HCT116 (cell line): ENCODE measurements around the gene BAX. TPM values are rescaled to one million over a fixed set of nuclear protein-coding genes. Genes with fewer than 3 reads are reported as not detected.

ENCODE experiments used
- ATAC-seq: fragments of 200-7000 bp; cut with Tn5 transposase; 2 replicates; pipeline ENCODE4 v1.9.1; 2020; ENCODE audit warnings: mild to moderate bottlenecking, moderate library complexity
- BruUV-seq: library from RNA; stranded (reverse); fragments of 400-500 nt; replicated peaks from 2 replicates; lab custom pipeline; 2021; lab: Mats Ljungman, UMichigan
- CTCF ChIA-PET: fragments of 300-600 bp; sonication (Branson Sonifier 250); formaldehyde crosslinking; loops from one replicate; lab custom pipeline; 2021; ENCODE audit warnings: antibody characterized with exemption; lab: Charles Lee
- POLR2A ChIA-PET: fragments of 300-600, 350-600 bp; sonication (Branson Sonifier 250); formaldehyde crosslinking; loops from one replicate; lab custom pipeline; 2021; ENCODE audit warnings: antibody characterized with exemption; lab: Charles Lee
- RAD21 ChIA-PET, 2 experiments: fragments of 300-600 bp; sonication (Branson Sonifier 250); formaldehyde crosslinking; loops; one replicate each; lab custom pipeline; 2023; ENCODE audit warnings: low total read pairs in 2 of 2; ENCODE audit not compliant: uncharacterized antibody in 2 of 2, unreplicated experiment in 2 of 2, low non-redundant PET in 1 of 2; lab: Charles Lee
- DNase-seq: peaks from one replicate; pipeline ENCODE4 v3.0.0-alpha.2; 2010; ENCODE audit warnings: low read depth, low spot score
- H2AFZ ChIP-seq: fragments of 200-600 bp; shearing (Covaris generic), sonication (generic); 2 replicates; pipeline ENCODE4 v1.6.1; 2017; ENCODE audit warnings: low read depth, mixed run types, mixed read lengths, antibody characterized with exemption, low read length; ENCODE audit not compliant: poor library complexity, severe bottlenecking
- H3K27ac ChIP-seq: 2 replicates; pipeline ENCODE4 v1.5.1; 2012; ENCODE audit warnings: low read depth, low read length
- H3K27me3 ChIP-seq: fragments of 200-600 bp; sonication (generic); 2 replicates; pipeline ENCODE4 v1.6.1; 2016; ENCODE audit warnings: mixed run types, low read length, mixed read lengths; ENCODE audit not compliant: insufficient read depth
- H3K36me3 ChIP-seq, 2 experiments: fragments of 200-500 bp in 1 of 2; fragments of 200-600 bp in 1 of 2; sonication (Bioruptor generic) in 1 of 2; sonication (generic) in 1 of 2; 2 replicates each; pipeline versions ENCODE4 v1.5.1 to v1.6.1; 2014 to 2016; ENCODE audit warnings: low read length in 2 of 2, inconsistent platforms in 1 of 2, mixed read lengths in 1 of 2, mixed run types in 1 of 2; ENCODE audit not compliant: insufficient read depth in 2 of 2, control insufficient read depth in 1 of 2
- H3K4me1 ChIP-seq, 2 experiments: fragments of 200-600 bp in 1 of 2; sonication (generic) in 1 of 2; 2 replicates each; pipeline versions ENCODE4 v1.5.1 to v1.6.1; 2012 to 2017; ENCODE audit warnings: low read length in 2 of 2, inconsistent platforms in 1 of 2, mild to moderate bottlenecking in 1 of 2, mixed read lengths in 1 of 2, mixed run types in 1 of 2, moderate library complexity in 1 of 2; ENCODE audit not compliant: insufficient read depth in 2 of 2, control insufficient read depth in 1 of 2
- H3K4me2 ChIP-seq: fragments of 200-600 bp; sonication (generic); 2 replicates; pipeline ENCODE4 v1.6.1; 2017; ENCODE audit warnings: mixed run types, low read length, mixed read lengths
- H3K4me3 ChIP-seq, 2 experiments: fragments of 200-600 bp in 1 of 2; sonication (generic) in 1 of 2; replicated peaks in 1 of 2; 2 replicates each; pipeline ENCODE4 v1.5.1; 2011 to 2016; ENCODE audit warnings: low read length in 2 of 2, control low read depth in 1 of 2, low read depth in 1 of 2, mild to moderate bottlenecking in 1 of 2, mixed read lengths in 1 of 2, mixed run types in 1 of 2
- H3K79me2 ChIP-seq: fragments of 200-600 bp; sonication (generic); 2 replicates; pipeline ENCODE4 v1.6.1; 2017; ENCODE audit warnings: mild to moderate bottlenecking, mixed run types, low read length, moderate library complexity, mixed read lengths; ENCODE audit not compliant: insufficient read depth
- H3K9ac ChIP-seq: fragments of 200-600 bp; sonication (generic); 2 replicates; pipeline ENCODE4 v1.6.1; 2016; ENCODE audit warnings: low read length, mixed read lengths
- H3K9me2 ChIP-seq: fragments of 200-600 bp; sonication (generic), shearing (Covaris generic); 2 replicates; pipeline ENCODE4 v1.6.1; 2017; ENCODE audit warnings: mixed run types, mild to moderate bottlenecking, moderate library complexity; ENCODE audit not compliant: insufficient read depth
- H3K9me3 ChIP-seq, 2 experiments: fragments of 200-500 bp in 1 of 2; fragments of 200-600 bp in 1 of 2; sonication (Bioruptor generic) in 1 of 2; sonication (generic) in 1 of 2; 2 replicates each; pipeline ENCODE4 v1.6.1; 2014 to 2017; ENCODE audit warnings: low read length in 2 of 2, mixed read lengths in 2 of 2, inconsistent platforms in 1 of 2, low read depth in 1 of 2, mild to moderate bottlenecking in 1 of 2, mixed run types in 1 of 2, moderate library complexity in 1 of 2; ENCODE audit not compliant: control insufficient read depth in 1 of 2, insufficient read depth in 1 of 2
- H4K20me1 ChIP-seq: fragments of 200-600 bp; sonication (generic), shearing (Covaris generic); 2 replicates; pipeline ENCODE4 v1.6.1; 2017; ENCODE audit warnings: mixed run types, mild to moderate bottlenecking, moderate library complexity; ENCODE audit not compliant: insufficient read depth
- CBX3 ChIP-seq: IDR thresholded peaks from 2 replicates; pipeline ENCODE4 v1.6.1; 2012; ENCODE audit warnings: low read depth
- CEBPB ChIP-seq: IDR thresholded peaks from 2 replicates; pipeline ENCODE4 v1.6.1; 2012; ENCODE audit warnings: low read depth
- CTCF ChIP-seq, 3 experiments: fragments of 200-600 bp in 1 of 3; sonication (generic) in 1 of 3; IDR thresholded peaks in 2 of 3; conservative IDR thresholded peaks in 1 of 3; 2 replicates each; pipeline ENCODE4 v1.5.1; 2012 to 2017; ENCODE audit warnings: low read depth in 2 of 3, low read length in 2 of 3, antibody characterized with exemption in 1 of 3, borderline replicate concordance in 1 of 3, control low read depth in 1 of 3, mild to moderate bottlenecking in 1 of 3, mixed read lengths in 1 of 3, mixed run types in 1 of 3, moderate library complexity in 1 of 3; ENCODE audit not compliant: insufficient read depth in 1 of 3
- EGR1 ChIP-seq: IDR thresholded peaks from 2 replicates; pipeline ENCODE4 v1.6.1; 2012; ENCODE audit warnings: low read depth
- ELF1 ChIP-seq: IDR thresholded peaks from 2 replicates; pipeline ENCODE4 v1.6.1; 2012; ENCODE audit warnings: low read depth, borderline replicate concordance
- JUND ChIP-seq: IDR thresholded peaks from 2 replicates; pipeline ENCODE4 v1.6.1; 2012
- POLR2AphosphoS5 ChIP-seq: IDR thresholded peaks from 2 replicates; pipeline ENCODE4 v1.6.1; 2011; ENCODE audit warnings: mild to moderate bottlenecking, low read depth, low read length, moderate library complexity
- REST ChIP-seq: IDR thresholded peaks from 2 replicates; pipeline ENCODE4 v1.6.1; 2012; ENCODE audit warnings: low read depth
- SP1 ChIP-seq: IDR thresholded peaks from 2 replicates; pipeline ENCODE4 v1.6.1; 2012; ENCODE audit warnings: low read depth
- SRF ChIP-seq: IDR thresholded peaks from 2 replicates; pipeline ENCODE4 v1.6.1; 2012; ENCODE audit warnings: low read depth
- TCF7L2 ChIP-seq: IDR thresholded peaks from 2 replicates; pipeline ENCODE4 v1.7.0; 2011; ENCODE audit warnings: borderline replicate concordance, inconsistent platforms; ENCODE audit not compliant: insufficient read depth, insufficient read length; ENCODE audit errors: extremely low read depth
- ZBTB33 ChIP-seq: IDR thresholded peaks from 2 replicates; pipeline ENCODE4 v1.6.1; 2011; ENCODE audit warnings: mild to moderate bottlenecking, low read length, moderate library complexity; ENCODE audit not compliant: insufficient replicate concordance; ENCODE audit errors: extremely low read depth
- ZNF274 ChIP-seq: fragments of 200-500 bp; sonication (Bioruptor generic); IDR thresholded peaks from 2 replicates; pipeline ENCODE4 v1.6.1; 2014; ENCODE audit warnings: mild to moderate bottlenecking, low read depth, low read length, inconsistent platforms
- intact Hi-C: fragments of 100-400 bp; cut with micrococcal nuclease; formaldehyde crosslinking; loops from 2 replicates; pipeline ENCODE4 v1.10.0; 2022
- total RNA-seq: library from RNA; stranded (reverse); gene quantifications from one replicate; pipeline ENCODE4 v1.2.1, GENCODE V29; 2021; ENCODE audit not compliant: unreplicated experiment

BAX gene
- total RNA-seq, 1 experiment from 2014 or later, result 96.4 TPM

- TF ChIP-seq REST, result no peak
- peak; percentile 52 for TF ChIP-seq SP1
Measured at GRCh38 chr19:48954595-48955307, at the start of gene BAX (continued).

- Histone ChIP-seq H4K20me1 (no peaks in the 10 kb centered on the region), H3K27ac (no peak overlapping the region), H3K9me3 (no peaks in the 10 kb centered on the region), H3K9me2 (no peaks in the 10 kb centered on the region), H3K79me2 (peaks cover 5% of the 10 kb centered on the region; the same call in 1 of the 2 replicates), H2AFZ (no peak overlapping the region), H3K4me1 (peaks cover 0 to 8% of the 10 kb centered on the region in 2 experiments; a peak in 2 of 4 replicates), H3K27me3 (no peaks in the 10 kb centered on the region), H3K36me3 (peaks cover 2 to 4% of the 10 kb centered on the region in 2 experiments; a peak in 3 of 4 replicates), H3K4me3 (no peak overlapping the region), H3K4me2 (no peak overlapping the region), H3K9ac (no peak overlapping the region)
- no TSS peak for BruUV-seq
- DNase-seq (no peak), ATAC-seq (no peak)
- TF ChIP-seq TCF7L2 (no peak), CEBPB (no peak), CTCF (IDR thresholded peaks at IDR 0.05 in 2 of 3, conservative IDR thresholded peaks at IDR 0.05 in 1 of 3; ENCODE audit: borderline replicate concordance in 1 of 3, insufficient read depth in 1 of 3, low read depth in 2 of 3, low read length in 2 of 3) (no peak), ZNF274 (no peak), SRF (no peak), POLR2AphosphoS5 (no peak), JUND (no peak), CBX3 (no peak), ZBTB33 (no peak), ELF1 (no peak), EGR1 (no peak)
- ChIA-PET CTCF (no interaction called here), RAD21 (interaction anchor here in 1 of 2 experiments (0.7 kb wide), 1 partner anchor 19 kb away, joined by 4 read pairs; no protein-coding TSS in a partner anchor), POLR2A (no interaction called here)
- intact Hi-C loops, result no loop called here
Measured at GRCh38 chr19:48905664-48906063, 49.0 kb upstream of the BAX start.
